Epithelial cell of proximal tubule (primary cell): Measurements from ENCODE around the gene SFTPA1. TPM values are rescaled to one million over a fixed set of nuclear protein-coding genes. Genes with fewer than 3 reads are reported as not detected.
"Not testable (repeated sequence)": the region's sequence is repeated elsewhere in the genome, so short reads cannot be mapped to it uniquely, and the experiment has no call there.

Experiments used
- DNase-seq: peaks from one replicate; pipeline ENCODE4 v3.0.0-alpha.2; 2011; ENCODE audit warnings: low read depth
- H3K4me3 ChIP-seq: 2 replicates; pipeline ENCODE4 v1.5.1; 2011; ENCODE audit warnings: low read depth, mild to moderate bottlenecking, low read length
- CTCF ChIP-seq: conservative IDR thresholded peaks from 2 replicates; pipeline ENCODE4 v1.5.1; 2012; ENCODE audit warnings: low read depth, mild to moderate bottlenecking, low read length
- total RNA-seq: library from RNA; depleted of rRNA; stranded (reverse); fragments of >200 nt; gene quantifications from 2 replicates; pipeline ENCODE4 v1.2.3, GENCODE V29; 2015

Gene SFTPA1
- total RNA-seq, 1 donor from 2014 or later = not detected

DNA sequence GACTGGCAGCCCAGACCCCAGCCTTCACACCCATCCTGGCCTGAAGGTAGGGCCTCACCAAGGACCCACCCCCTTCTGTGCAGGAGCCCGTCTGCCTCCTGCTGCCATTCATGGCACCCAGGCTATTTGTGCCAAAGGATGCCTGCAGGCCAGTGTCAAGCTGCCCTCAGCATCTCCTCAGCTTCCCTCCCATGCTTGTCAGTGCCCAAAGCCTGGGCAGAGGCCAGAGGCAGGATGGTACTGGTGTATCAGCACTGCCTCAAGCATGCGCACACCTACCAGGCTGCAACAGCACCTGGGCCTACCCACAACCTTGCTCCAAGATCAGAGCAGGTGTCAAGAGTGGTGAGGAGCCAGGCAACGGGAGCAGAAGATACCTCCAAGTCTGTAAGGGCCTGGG is 27.6 kb downstream of the SFTPA1 start:
- no peak overlapping the region for H3K4me3 ChIP-seq
- no peak for TF ChIP-seq CTCF
- DNase-seq = no peak

DNA sequence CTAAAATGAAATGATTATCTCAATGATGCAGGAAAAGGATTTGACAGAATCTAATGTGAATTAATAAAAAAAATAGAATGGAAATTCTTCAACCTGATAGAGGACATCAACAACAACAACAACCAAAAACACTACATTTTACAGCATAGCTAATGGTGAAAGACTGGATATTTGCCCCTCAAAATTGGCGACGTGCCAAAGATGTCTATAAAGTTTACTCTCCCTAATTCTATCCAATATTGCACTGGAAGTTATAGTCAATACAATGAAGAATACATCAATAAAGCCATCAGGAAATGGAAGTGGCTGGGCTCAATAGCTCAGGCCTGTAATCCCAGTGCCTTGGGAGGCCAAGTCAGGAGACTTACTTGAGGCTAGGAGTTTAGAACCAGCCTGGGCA is 42.0 kb downstream of the SFTPA1 start:
- not testable (repeated sequence) for DNase-seq, H3K4me3 ChIP-seq

GRCh38 chr10:79663287-79663686 is 52.5 kb downstream of the SFTPA1 start:
- DNase-seq = not testable (repeated sequence)

GRCh38 chr10:79664686-79665085 is 53.9 kb downstream of the SFTPA1 start:
- not testable (repeated sequence) for DNase-seq

More at GRCh38 chr10:79663287-79663686, 52.5 kb downstream of the SFTPA1 start:
- H3K4me3 ChIP-seq = not testable (repeated sequence)

More at GRCh38 chr10:79664686-79665085, 53.9 kb downstream of the SFTPA1 start:
- H3K4me3 ChIP-seq = not testable (repeated sequence)

Other genes starting within 250 kb of the SFTPA1 start
- gene ZCCHC24, start 165.3 kb upstream of the SFTPA1 start, total RNA-seq = 2.0 and 4.7 TPM in 2 replicates
- gene EIF5AL1, start 98.4 kb upstream of the SFTPA1 start, total RNA-seq = 0.35 and 0.43 TPM in 2 replicates
- not detected in 2 replicates for gene SFTPA2, start 50.5 kb upstream of the SFTPA1 start, total RNA-seq
- 0.40 TPM in 1 of 2 replicates, not detected in the other for gene NUTM2B, start 92.3 kb downstream of the SFTPA1 start, total RNA-seq
- gene NUTM2E, start 215.8 kb downstream of the SFTPA1 start, total RNA-seq = 0.22 TPM in 1 of 2 replicates, not detected in the other